ENCODE data around the gene TRAP1. TPM values are rescaled to one million over a fixed set of nuclear protein-coding genes. Genes with fewer than 3 reads are reported as not detected.

TRAP1 gene
- total RNA-seq, 1 experiment from 2014 or later: 63.8 TPM

- DNase-seq (ENCODE audit: low spot score): no peak
Observed at GRCh38 chr16:3713587-3714242, 3.6 kb downstream of the TRAP1 start.

- no peak for DNase-seq (ENCODE audit: low spot score)
Observed at GRCh38 chr16:3712861-3713372, 4.4 kb downstream of the TRAP1 start.

GRCh38 chr16:3706253-3707012 is 10.9 kb downstream of the TRAP1 start:
- DNase-seq (ENCODE audit: low spot score): no peak

- no peak for DNase-seq (ENCODE audit: low spot score)
Observed at GRCh38 chr16:3702082-3702481, 15.2 kb downstream of the TRAP1 start.

GRCh38 chr16:3701531-3701930 is 15.8 kb downstream of the TRAP1 start:
- DNase-seq (ENCODE audit: low spot score): no peak

- DNase-seq (ENCODE audit: low spot score): no peak
Observed at GRCh38 chr16:3698941-3699340, 18.4 kb downstream of the TRAP1 start.

- DNase-seq (ENCODE audit: low spot score): peak; percentile 52
Observed at GRCh38 chr16:3696425-3697218, 20.7 kb downstream of the TRAP1 start.

GRCh38 chr16:3695610-3696369 is 21.5 kb downstream of the TRAP1 start:
- DNase-seq (ENCODE audit: low spot score): no peak

- no peak for DNase-seq (ENCODE audit: low spot score)
Observed at GRCh38 chr16:3694051-3694450, 23.3 kb downstream of the TRAP1 start.

- no peak for DNase-seq (ENCODE audit: low spot score)
Observed at GRCh38 chr16:3691761-3692160, 25.6 kb downstream of the TRAP1 start.

- no peak for DNase-seq (ENCODE audit: low spot score)
Observed at GRCh38 chr16:3690980-3691720, 26.2 kb downstream of the TRAP1 start.

- DNase-seq (ENCODE audit: low spot score): peak; percentile 86
Observed at GRCh38 chr16:3690470-3690928, 26.8 kb downstream of the TRAP1 start.

- DNase-seq (ENCODE audit: low spot score): no peak
Observed at GRCh38 chr16:3689731-3690130, 27.6 kb downstream of the TRAP1 start.

GRCh38 chr16:3687792-3688191 is 29.5 kb downstream of the TRAP1 start:
- DNase-seq (ENCODE audit: low spot score): no peak

- DNase-seq (ENCODE audit: low spot score): no peak
Observed at GRCh38 chr16:3687021-3687420, 30.3 kb downstream of the TRAP1 start.

GRCh38 chr16:3681206-3681605 is 36.1 kb downstream of the TRAP1 start:
- DNase-seq (ENCODE audit: low spot score): no peak

- DNase-seq (ENCODE audit: low spot score): no peak
Observed at GRCh38 chr16:3677994-3678393, 39.3 kb downstream of the TRAP1 start.

- DNase-seq (ENCODE audit: low spot score): no peak
Observed at GRCh38 chr16:3675601-3676130, 41.7 kb downstream of the TRAP1 start.

- no peak for DNase-seq (ENCODE audit: low spot score)
Observed at GRCh38 chr16:3674513-3675295, 42.6 kb downstream of the TRAP1 start.
